GM18511 (cell line): ENCODE data around the gene INTS15.
"Not testable (repeated sequence)": the region's sequence is repeated elsewhere in the genome, so short reads cannot be mapped to it uniquely, and the experiment has no call there.

ENCODE experiments used
- ATAC-seq: cut with Tn5 transposase; IDR thresholded peaks from one replicate; pipeline ENCODE4 v1.9.1; 2021; ENCODE audit warnings: mild to moderate bottlenecking, moderate library complexity; ENCODE audit not compliant: unreplicated experiment

INTS15 gene

DNA sequence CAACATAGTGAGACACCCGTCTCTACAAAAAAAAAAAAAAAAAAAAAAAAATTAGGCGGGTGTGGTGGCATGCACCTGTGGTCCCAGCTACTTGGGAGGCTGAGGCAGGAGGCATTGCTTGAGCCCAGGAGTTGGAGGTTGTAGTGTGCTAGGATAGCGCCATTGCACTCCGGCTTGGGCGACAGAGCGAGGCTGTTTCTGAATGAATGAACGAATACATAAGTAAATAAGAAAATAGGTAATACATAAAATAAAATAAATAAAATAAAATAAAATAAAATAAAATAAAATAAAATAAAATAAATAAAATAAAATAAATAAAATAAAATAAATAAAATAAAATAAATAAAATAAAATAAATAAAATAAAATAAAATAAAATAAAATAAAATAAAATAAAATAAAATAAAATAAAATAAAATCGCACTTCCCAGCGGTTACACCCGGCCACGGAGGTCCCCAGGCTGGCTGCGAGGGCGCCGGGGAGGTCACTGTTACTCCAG lies 12.9 kb upstream of the INTS15 start:
- not testable (repeated sequence) for ATAC-seq

- ATAC-seq, result peak; percentile 99
Observed at GRCh38 chr7:6577369-6578113, 12.3 kb upstream of the INTS15 start, which contains the start of gene ZDHHC4. Gene ZDHHC4, plus strand, starts transcription at chr7:6577454. Its CDS starts 3,108 bp downstream, at chr7:6580562.

- no peak for ATAC-seq
Observed at GRCh38 chr7:6578114-6579084, 11.4 kb upstream of the INTS15 start.

DNA sequence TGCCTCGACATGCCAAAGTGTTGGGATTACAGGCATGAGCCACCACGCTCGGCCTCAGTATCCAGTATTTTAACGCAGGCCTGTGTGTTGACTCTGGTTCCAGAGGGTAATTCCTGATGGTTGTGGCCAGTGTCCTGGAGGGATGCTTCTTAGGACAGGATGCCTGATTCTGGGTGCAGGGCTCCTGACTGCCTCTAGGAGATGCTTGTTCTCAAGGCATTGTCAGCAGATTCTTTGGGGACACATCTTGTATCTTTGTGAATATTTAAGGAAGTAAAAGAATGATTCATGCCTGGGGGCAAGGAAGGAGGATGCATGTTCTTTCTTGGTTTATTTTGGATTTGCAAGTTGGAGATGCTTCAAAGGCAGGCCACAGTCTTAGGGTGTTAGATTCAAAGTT lies 10.4 kb upstream of the INTS15 start:
- ATAC-seq, result no peak

DNA sequence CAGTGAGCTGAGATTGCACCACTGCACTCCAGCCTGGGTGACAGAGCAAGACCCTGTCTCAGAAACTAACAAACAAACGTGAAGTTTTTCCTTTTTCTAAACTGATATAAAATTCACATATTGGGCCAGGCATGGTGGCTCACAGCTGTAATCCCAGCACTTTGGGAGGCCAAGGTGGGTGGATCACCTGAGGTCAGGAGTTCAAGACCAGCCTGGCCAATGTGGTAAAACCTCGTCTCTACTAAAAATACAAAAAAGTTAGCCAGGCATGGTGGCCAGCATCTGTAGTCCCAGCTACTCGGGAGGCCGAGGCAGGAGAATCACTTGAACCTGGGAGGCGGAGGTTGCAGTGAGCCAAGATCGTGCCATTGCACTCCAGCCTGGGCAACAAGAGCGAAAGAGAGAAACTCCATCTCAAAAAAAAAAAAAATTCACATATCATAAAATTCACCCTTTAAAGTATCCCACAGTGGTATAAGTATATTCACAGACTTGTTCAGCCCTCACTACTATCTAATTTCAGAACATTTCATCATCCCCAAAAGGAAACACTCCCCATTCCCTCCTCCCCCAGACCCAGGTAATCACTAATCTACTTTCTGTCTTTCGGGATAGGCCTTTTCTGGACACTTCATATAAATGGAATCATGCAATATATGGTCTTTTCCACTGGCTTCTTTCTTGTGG lies 3.9 kb upstream of the INTS15 start:
- ATAC-seq, result not testable (repeated sequence)

- ATAC-seq, result no peak
Observed at GRCh38 chr7:6588566-6588965, 1.3 kb upstream of the INTS15 start.

- no peak for ATAC-seq
Observed at GRCh38 chr7:6589151-6589828, 531 bp upstream of the INTS15 start.

DNA sequence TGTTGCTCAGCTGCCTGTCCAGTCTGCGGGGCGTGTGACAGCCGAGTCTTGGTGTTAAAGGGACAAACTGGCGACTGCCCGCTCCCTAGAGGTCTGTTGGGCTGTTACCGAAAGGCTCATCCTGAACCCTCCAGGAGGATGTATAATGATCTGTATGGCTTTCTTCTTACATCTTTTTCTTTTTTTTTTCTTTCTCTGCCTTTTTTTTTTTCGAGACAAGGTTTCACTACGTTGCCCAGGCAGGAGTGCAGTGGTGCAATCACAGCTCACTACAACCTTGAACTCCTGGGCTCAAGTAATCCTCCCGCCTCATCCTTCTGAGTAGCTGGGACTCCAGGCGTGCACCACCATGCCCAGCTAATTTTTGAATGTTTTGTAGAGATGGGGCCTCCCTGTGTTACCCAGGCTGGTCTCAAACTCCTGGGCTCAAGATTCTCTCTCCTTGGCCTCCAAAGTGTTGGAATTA lies 857 bp downstream of the INTS15 start:
- peak; percentile 49 for ATAC-seq

- ATAC-seq, result no peak
Observed at GRCh38 chr7:6600093-6600492, 10.3 kb downstream of the INTS15 start.

DNA sequence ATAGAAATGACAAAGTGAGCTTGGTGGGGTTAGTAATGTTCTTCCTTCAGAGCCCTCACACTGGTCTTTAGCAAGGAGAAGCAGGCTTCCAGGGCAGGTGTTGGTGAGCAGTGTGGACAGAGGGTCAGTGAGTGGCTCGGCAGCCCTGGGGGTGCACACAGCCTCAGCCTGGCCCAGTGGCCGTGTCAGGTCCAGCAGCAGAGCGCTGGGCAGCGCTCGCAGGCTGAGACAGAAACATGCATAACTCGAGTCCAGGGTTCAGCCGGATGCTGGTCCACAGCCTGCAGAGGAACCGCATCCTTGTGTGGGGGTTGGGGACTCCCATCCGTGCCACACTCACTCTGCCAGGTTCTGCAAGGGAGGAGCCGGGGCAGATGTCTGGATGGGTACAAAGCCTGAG lies 14.6 kb downstream of the INTS15 start:
- no peak for ATAC-seq

- no peak for ATAC-seq
Observed at GRCh38 chr7:6606866-6607583, 17.2 kb downstream of the INTS15 start.

DNA sequence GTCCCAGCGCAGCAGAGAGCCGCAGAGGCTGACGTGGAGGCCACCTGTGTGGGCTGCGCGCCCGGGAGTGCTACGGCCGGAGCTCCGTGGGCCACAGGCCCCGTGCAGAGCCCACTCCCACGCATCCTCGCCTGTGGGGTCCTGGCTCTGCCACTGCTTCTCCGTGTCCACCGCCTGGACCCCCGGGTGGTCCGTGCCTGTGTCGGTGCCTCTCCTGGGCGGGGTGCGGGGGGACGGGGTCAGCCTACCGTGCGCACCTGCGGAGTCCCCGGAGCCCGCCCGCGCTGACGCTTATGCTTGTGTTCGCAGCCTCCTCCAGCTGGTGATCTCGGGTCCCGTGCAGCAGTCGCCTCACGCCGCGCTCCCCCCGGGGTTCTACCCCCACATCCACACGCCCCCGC lies 17.8 kb downstream of the INTS15 start:
- ATAC-seq, result no peak

DNA sequence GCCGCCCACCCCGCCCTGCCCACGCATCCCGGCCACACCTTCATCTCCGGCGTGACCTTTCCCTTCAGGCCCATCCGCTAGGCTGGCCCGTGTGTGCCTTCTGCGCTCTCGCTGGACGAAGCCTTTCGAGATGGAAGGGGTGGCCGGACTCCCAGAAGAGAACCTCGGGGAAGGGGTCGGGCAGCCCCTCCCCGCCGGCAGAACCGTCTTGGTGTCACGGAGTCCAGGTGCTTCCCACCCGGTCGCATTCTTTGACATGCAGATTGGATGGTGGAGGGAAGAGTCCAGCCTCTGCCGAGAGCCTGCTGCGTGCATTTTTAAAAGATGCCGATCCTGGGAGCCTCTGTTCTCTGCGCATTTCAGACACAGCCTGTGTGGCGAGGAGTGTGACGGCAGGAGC lies 18.3 kb downstream of the INTS15 start:
- no peak for ATAC-seq

GRCh38 chr7:6608794-6609193 lies 19.0 kb downstream of the INTS15 start:
- no peak for ATAC-seq

DNA sequence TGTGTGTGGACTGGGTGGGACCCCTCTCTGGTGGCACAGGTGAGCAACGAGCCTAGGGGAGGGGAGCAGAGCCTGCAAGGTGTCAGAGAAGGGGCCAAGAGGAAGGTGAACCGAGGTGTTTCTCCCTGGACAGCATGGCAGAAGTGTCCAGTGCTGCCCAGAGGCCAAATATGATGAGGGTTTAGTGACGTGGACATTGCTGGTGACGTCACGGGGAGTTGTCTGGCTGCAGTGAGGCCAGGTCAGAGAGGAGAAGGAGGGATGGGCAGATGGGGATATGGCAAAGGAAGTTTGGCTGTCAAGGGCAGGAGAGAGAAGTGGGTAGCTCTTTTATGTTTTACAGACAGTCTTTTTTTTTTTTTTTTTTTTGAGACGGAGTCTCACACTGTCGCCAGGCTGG lies 23.0 kb downstream of the INTS15 start:
- ATAC-seq, result no peak

DNA sequence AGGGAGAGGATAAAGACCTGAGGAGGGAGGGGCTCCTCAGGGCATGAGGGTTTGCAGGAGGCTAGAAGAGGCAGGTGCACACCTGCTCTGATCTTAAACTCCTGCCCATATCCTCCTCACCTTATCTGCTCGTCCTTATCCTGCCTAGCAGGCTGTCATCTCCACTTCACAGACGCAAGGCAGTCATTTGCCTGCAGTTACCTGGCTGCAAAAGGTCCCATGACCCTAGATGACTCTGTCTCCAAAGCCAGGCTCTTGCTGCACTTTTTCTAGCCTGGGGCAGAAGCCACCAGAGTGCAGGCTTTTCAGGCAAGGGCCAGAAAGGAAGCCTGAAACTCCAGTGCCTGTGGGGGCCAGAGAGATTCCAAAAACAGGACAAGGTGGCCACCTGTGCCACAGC lies 23.9 kb downstream of the INTS15 start:
- ATAC-seq, result no peak

DNA sequence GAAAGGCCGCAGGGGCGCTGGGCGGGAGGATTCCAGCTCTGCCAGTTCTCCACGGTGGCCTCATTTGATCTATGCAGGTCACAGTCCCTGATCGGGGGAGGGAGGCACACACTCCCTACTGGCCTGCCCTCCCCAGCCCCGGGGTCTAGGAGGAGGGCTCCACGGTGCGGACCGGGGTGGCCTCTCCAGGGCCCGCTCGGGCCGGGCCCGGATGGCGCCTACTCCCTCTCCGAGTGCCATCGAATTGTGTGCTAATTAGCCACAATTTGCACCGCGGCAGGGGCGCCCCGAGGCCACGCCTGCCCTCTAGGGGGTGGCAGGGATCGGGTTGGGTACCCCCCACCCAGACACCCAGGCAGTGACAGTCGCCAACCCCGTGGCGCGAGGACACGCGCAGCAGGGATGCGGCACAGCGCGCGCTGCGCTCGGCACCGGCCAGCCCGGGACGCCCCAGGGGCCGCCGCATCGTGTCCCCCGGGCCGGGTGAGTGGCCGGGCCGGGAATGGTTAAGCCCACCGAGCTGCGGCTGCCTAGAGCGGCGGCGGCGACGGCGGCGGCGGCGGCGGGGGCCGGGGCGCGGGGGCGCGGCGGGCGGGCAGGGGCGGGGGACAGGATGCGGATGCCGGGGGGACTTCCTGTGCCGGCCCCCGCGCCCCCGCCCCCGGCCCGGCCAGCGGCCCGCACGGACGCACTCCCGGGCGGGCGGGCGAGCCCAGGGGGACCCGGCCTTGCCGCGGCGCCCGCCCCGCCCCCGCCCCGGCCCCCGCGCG lies 25.3 kb downstream of the INTS15 start, which contains the start of gene ZNF853:
ZNF853 (plus strand) TSS at position 658 of the 770 bp plus-strand sequence. CDS start 565 bp downstream, outside the sequence.
- no peak for ATAC-seq

GRCh38 chr7:6615723-6616555 lies 26.1 kb downstream of the INTS15 start:
- no peak for ATAC-seq
